GM12874 (cell line): Measurements from ENCODE around the gene BMP8B.

ENCODE experiments used
- CTCF ChIP-seq: IDR thresholded peaks from 2 replicates; pipeline ENCODE4 v1.5.1; 2011; ENCODE audit warnings: low read depth, mild to moderate bottlenecking, control low read depth, low read length, moderate library complexity; ENCODE audit not compliant: insufficient read depth

The BMP8B gene

GRCh38 chr1:39829791-39830533, 41.3 kb upstream of the BMP8B start:
- no peak for TF ChIP-seq CTCF

- TF ChIP-seq CTCF = no peak
Measured at GRCh38 chr1:39828734-39829133, 40.1 kb upstream of the BMP8B start.

- TF ChIP-seq CTCF = no peak
Measured at GRCh38 chr1:39827201-39827600, 38.5 kb upstream of the BMP8B start.

GRCh38 chr1:39826583-39826982, 37.9 kb upstream of the BMP8B start:
- TF ChIP-seq CTCF = no peak

- no peak for TF ChIP-seq CTCF
Measured at GRCh38 chr1:39825432-39825941, 36.8 kb upstream of the BMP8B start.

- no peak for TF ChIP-seq CTCF
Measured at GRCh38 chr1:39822146-39822545, 33.5 kb upstream of the BMP8B start.

- TF ChIP-seq CTCF = no peak
Measured at GRCh38 chr1:39819091-39819812, 30.6 kb upstream of the BMP8B start.
